ENCODE results near the gene ZNF181.

Gene ZNF181

DNA sequence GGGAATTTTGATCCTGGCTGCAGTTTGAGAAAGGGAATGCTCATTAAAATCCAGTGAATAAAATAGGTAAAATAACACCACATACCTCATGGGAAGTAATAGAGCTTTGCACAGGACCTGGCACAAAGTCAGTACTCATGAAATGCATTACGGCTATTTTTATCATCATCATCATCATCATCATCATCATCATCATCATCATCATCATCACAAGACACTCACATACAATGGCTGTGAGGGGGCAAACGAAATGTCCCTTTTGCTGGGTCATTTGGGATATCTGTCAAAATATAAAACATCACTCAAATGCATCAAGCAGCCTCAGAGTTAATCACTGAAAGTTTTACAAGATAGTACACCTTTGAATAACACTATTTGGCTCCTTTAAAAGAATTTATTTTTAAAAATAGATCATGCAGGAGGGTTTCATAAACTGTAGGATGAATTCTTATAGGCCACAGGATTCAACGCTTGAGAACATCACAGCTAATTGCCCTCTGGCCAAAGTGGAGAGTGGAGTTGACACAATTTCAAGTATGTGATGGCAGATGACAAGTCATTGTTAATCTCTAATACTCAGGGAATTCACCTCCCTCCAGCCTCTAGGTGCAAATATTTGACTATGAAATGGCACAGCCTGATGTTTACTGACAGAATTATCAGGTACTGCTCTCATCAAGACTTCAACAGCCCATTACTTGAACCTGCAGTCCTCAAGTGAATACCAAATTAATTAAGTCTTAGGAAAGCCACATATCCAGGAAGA lies 53.2 kb downstream of the ZNF181 start:
- no peaks in the 10 kb centered on the region for H3K79me2 ChIP-seq (ENCODE audit: control insufficient read depth, insufficient read depth, low read length, unreplicated experiment)

GRCh38 chr19:34788074-34788473 lies 54.0 kb downstream of the ZNF181 start:
- Histone ChIP-seq H3K36me3 (ENCODE audit: insufficient read depth, low read length) (no peaks in the 10 kb centered on the region), H3K27me3 (ENCODE audit: insufficient read depth, low read length) (peaks cover 21% of the 10 kb centered on the region; the same call in 1 of the 2 replicates), H2AFZ (ENCODE audit: low read length, unreplicated experiment) (no peak overlapping the region), H3K4me1 (ENCODE audit: control insufficient read depth, insufficient read depth, low read length, unreplicated experiment) (peaks cover 2% of the 10 kb centered on the region), H3K4me3 (ENCODE audit: low read depth, low read length) (no peak overlapping the region), H3K27ac (ENCODE audit: low read depth, low read length) (no peak overlapping the region), H3K79me2 (ENCODE audit: control insufficient read depth, insufficient read depth, low read length, unreplicated experiment) (no peaks in the 10 kb centered on the region)

More for the DNA sequence above, 53.2 kb downstream of the ZNF181 start:
- Histone ChIP-seq H2AFZ (ENCODE audit: low read length, unreplicated experiment) (no peak overlapping the region), H3K4me1 (ENCODE audit: control insufficient read depth, insufficient read depth, low read length, unreplicated experiment) (no peaks in the 10 kb centered on the region), H3K36me3 (ENCODE audit: insufficient read depth, low read length) (no peaks in the 10 kb centered on the region), H3K4me3 (ENCODE audit: low read depth, low read length) (no peak overlapping the region), H3K27me3 (ENCODE audit: insufficient read depth, low read length) (peaks cover 21% of the 10 kb centered on the region; the same call in 1 of the 2 replicates), H3K27ac (ENCODE audit: low read depth, low read length) (no peak overlapping the region)

DNA sequence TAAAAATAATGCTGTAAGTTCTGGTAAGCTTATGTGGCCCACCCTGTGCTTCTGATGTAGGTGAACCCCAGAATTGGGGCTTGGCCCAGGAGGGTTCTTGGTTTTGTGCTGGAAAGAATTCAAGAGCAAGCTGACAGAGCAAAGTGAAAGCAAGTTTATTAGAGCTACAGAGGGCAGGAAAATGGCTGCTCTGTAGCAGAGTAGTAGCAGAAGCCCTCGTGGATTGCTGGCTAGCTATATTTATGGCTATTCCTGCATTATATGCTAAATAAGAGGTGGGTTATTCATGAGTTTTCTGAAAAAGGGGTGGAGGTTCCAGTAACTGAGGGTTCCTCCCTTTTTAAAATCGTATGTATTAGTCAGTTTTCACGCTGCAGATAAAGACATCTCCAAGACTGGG lies 59.5 kb downstream of the ZNF181 start:
- no peaks in the 10 kb centered on the region for H3K79me2 ChIP-seq (ENCODE audit: control insufficient read depth, insufficient read depth, low read length, unreplicated experiment)
- H3K4me1 ChIP-seq (ENCODE audit: control insufficient read depth, insufficient read depth, low read length, unreplicated experiment), result peaks cover 5% of the 10 kb centered on the region
- H3K27me3 ChIP-seq (ENCODE audit: insufficient read depth, low read length), result no peaks in the 10 kb centered on the region; the same call in 1 of the 2 replicates
- peak overlapping the region; percentile 72 for H3K4me3 ChIP-seq (ENCODE audit: low read depth, low read length)
- peak overlapping the region; percentile 87 for H2AFZ ChIP-seq (ENCODE audit: low read length, unreplicated experiment)
- no peaks in the 10 kb centered on the region for H3K36me3 ChIP-seq (ENCODE audit: insufficient read depth, low read length)
- no peak overlapping the region for H3K27ac ChIP-seq (ENCODE audit: low read depth, low read length)

GRCh38 chr19:34794066-34794960 lies 60.3 kb downstream of the ZNF181 start:
- H3K36me3 ChIP-seq (ENCODE audit: insufficient read depth, low read length), result no peaks in the 10 kb centered on the region
- H3K79me2 ChIP-seq (ENCODE audit: control insufficient read depth, insufficient read depth, low read length, unreplicated experiment), result no peaks in the 10 kb centered on the region
- H2AFZ ChIP-seq (ENCODE audit: low read length, unreplicated experiment), result peak overlapping the region; percentile 87
- no peaks in the 10 kb centered on the region; the same call in 1 of the 2 replicates for H3K27me3 ChIP-seq (ENCODE audit: insufficient read depth, low read length)
- H3K4me3 ChIP-seq (ENCODE audit: low read depth, low read length), result peak overlapping the region; percentile 72; the same call in 1 of the 2 replicates
- no peak overlapping the region for H3K27ac ChIP-seq (ENCODE audit: low read depth, low read length)
- H3K4me1 ChIP-seq (ENCODE audit: control insufficient read depth, insufficient read depth, low read length, unreplicated experiment), result peaks cover 5% of the 10 kb centered on the region

Measured in ACC112 (cell line).